OCI-LY1 (cell line): ENCODE data around the gene PDPN.

Experiments used
- EZH2 ChIP-seq: fragments of 200-600 bp; sonication (generic), shearing (Covaris generic); IDR thresholded peaks from 2 replicates; pipeline ENCODE4 v1.8.0; 2017; ENCODE audit warnings: borderline replicate concordance, mixed run types, mild to moderate bottlenecking, antibody characterized with exemption, low read length, moderate library complexity, mixed read lengths
- TF ChIP-seq, protein P1 (sequence below): fragments of 200-600 bp; sonication (generic), shearing (Covaris generic); IDR thresholded peaks from 2 replicates; pipeline ENCODE4 v1.5.1; 2017; ENCODE audit warnings: mild to moderate bottlenecking, antibody characterized with exemption, low read length, moderate library complexity, mixed read lengths

DNA sequence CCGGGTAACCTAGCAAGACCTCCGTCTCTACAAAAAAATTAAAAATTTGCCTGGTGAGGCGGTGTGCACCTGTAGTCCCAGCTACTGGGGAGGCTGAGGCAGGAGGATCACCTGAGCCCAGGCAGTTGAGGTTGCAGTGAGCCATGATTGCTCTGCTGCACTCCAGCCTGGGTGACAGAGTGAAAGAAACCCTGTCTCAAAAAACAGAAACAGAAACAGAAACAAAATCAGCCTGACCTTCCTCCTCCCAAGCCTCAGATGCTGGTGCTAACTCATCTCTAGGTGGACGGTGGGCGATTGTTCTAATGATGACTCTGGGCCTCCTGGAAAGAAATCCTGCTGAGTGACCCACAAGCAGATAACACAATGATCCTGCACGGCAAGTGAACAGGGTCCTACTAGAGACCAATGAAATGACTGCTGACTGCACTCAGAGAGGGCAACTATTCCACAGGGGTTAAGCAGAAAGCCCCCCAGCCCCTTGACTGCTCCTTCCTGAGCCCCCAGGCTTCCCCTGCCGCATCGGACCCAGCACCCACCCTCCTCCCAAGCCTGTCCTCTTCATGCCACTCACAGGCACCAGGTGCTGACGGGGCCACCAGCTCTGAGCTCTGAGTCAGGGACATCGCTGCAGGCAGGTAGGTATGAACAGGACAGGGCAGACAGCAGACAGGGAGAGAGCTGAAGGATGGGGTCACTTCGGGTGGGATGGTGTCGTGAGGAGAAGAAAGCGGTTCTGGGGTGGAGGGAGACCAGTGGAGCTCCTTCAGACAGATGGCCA, 42.0 kb upstream of the PDPN start:
- TF ChIP-seq, protein P1, sequence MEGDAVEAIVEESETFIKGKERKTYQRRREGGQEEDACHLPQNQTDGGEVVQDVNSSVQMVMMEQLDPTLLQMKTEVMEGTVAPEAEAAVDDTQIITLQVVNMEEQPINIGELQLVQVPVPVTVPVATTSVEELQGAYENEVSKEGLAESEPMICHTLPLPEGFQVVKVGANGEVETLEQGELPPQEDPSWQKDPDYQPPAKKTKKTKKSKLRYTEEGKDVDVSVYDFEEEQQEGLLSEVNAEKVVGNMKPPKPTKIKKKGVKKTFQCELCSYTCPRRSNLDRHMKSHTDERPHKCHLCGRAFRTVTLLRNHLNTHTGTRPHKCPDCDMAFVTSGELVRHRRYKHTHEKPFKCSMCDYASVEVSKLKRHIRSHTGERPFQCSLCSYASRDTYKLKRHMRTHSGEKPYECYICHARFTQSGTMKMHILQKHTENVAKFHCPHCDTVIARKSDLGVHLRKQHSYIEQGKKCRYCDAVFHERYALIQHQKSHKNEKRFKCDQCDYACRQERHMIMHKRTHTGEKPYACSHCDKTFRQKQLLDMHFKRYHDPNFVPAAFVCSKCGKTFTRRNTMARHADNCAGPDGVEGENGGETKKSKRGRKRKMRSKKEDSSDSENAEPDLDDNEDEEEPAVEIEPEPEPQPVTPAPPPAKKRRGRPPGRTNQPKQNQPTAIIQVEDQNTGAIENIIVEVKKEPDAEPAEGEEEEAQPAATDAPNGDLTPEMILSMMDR = no peak
- no peak for TF ChIP-seq EZH2
